Putamen (tissue), 1 donor: Measurements from ENCODE around the gene REPS1.
"Not testable (repeated sequence)": the region's sequence is repeated elsewhere in the genome, so short reads cannot be mapped to it uniquely, and the experiment has no call there.

Experiments used
- DNase-seq: peaks from one replicate; pipeline ENCODE4 v3.0.0-alpha.2; 2016; ENCODE audit warnings: low spot score

Gene REPS1

GRCh38 chr6:138987643-138988468 is at the start of gene REPS1:
Gene REPS1, minus strand, starts transcription at chr6:138988253. Its CDS starts 571 bp downstream, at chr6:138987682.
- DNase-seq, result peak; percentile 88

GRCh38 chr6:139037490-139037889 is 49.4 kb upstream of the REPS1 start:
- no peak for DNase-seq

GRCh38 chr6:139030228-139030963 is 42.3 kb upstream of the REPS1 start:
- no peak for DNase-seq

GRCh38 chr6:139029470-139030227 is 41.6 kb upstream of the REPS1 start:
- DNase-seq, result no peak

- DNase-seq, result peak; percentile 39
Measured at GRCh38 chr6:139028658-139029469, 40.8 kb upstream of the REPS1 start, which contains the start of gene ABRACL. Gene ABRACL, plus strand, starts transcription at chr6:139028745. Its CDS starts 5,416 bp downstream, at chr6:139034161.

- no peak for DNase-seq
Measured at GRCh38 chr6:139028215-139028657, 40.2 kb upstream of the REPS1 start.

GRCh38 chr6:139027620-139028182 is 39.6 kb upstream of the REPS1 start:
- DNase-seq, result no peak

GRCh38 chr6:139025416-139025815 is 37.4 kb upstream of the REPS1 start:
- DNase-seq, result not testable (repeated sequence)

- DNase-seq, result no peak
Measured at GRCh38 chr6:139020689-139021088, 32.6 kb upstream of the REPS1 start.

GRCh38 chr6:139019722-139020121 is 31.7 kb upstream of the REPS1 start:
- DNase-seq, result no peak

- no peak for DNase-seq
Measured at GRCh38 chr6:139017227-139017626, 29.2 kb upstream of the REPS1 start.

GRCh38 chr6:139016337-139017213 is 28.5 kb upstream of the REPS1 start:
- peak; percentile 29 for DNase-seq

- no peak for DNase-seq
Measured at GRCh38 chr6:139014945-139015344, 26.9 kb upstream of the REPS1 start.

GRCh38 chr6:139013185-139013800 is 25.2 kb upstream of the REPS1 start:
- DNase-seq, result no peak

GRCh38 chr6:139011980-139012379 is 23.9 kb upstream of the REPS1 start:
- no peak for DNase-seq

GRCh38 chr6:139010674-139011073 is 22.6 kb upstream of the REPS1 start:
- DNase-seq, result no peak

- DNase-seq, result no peak
Measured at GRCh38 chr6:139008117-139008516, 20.1 kb upstream of the REPS1 start.

- no peak for DNase-seq
Measured at GRCh38 chr6:139007428-139007827, 19.4 kb upstream of the REPS1 start.

- no peak for DNase-seq
Measured at GRCh38 chr6:139006477-139006876, 18.4 kb upstream of the REPS1 start.

GRCh38 chr6:139003751-139004150 is 15.7 kb upstream of the REPS1 start:
- DNase-seq, result no peak
